H1 (cell line): ENCODE results near the gene ARHGEF19. TPM values are rescaled to one million over a fixed set of nuclear protein-coding genes. Genes with fewer than 3 reads are reported as not detected.

ENCODE experiments used
- CTCF ChIA-PET: fragments of 300-600 bp; sonication (Branson Sonifier 250); formaldehyde crosslinking; loops from one replicate; lab custom pipeline; 2021; ENCODE audit not compliant: partially characterized antibody; lab: Charles Lee
- POLR2A ChIA-PET: fragments of 300-600 bp; sonication (Branson Sonifier 250); formaldehyde crosslinking; loops from one replicate; lab custom pipeline; 2021; ENCODE audit warnings: inconsistent platforms; ENCODE audit not compliant: partially characterized antibody; lab: Charles Lee
- DNase-seq, 2 experiments: peaks; one replicate each; pipeline versions ENCODE4 v3.0.0 to v3.0.0-alpha.2; 2010 to 2022; ENCODE audit warnings: low spot score in 2 of 2, low read depth in 1 of 2, mixed read lengths in 1 of 2
- FAIRE-seq: peaks from 2 replicates; lab custom pipeline; 2011; peaks lifted over from hg19 to GRCh38; lab: Jason Lieb, UNC
- H2AFZ ChIP-seq: 2 replicates; pipeline ENCODE4 v1.8.1; 2012; ENCODE audit warnings: low read length, inconsistent platforms
- H2AK5ac ChIP-seq: 2 replicates; pipeline ENCODE4 v1.6.1; 2013; ENCODE audit warnings: low read depth, low read length
- H2BK120ac ChIP-seq: replicated peaks from 2 replicates; pipeline ENCODE3; 2013; ENCODE audit warnings: low read depth, low read length, inconsistent platforms
- H2BK12ac ChIP-seq: 2 replicates; pipeline ENCODE4 v1.6.1; 2013; ENCODE audit warnings: low read depth, low read length
- H2BK15ac ChIP-seq: 2 replicates; pipeline ENCODE4 v1.6.1; 2013; ENCODE audit warnings: low read length
- H2BK20ac ChIP-seq: 2 replicates; pipeline ENCODE4 v1.6.1; 2013; ENCODE audit warnings: low read length
- H2BK5ac ChIP-seq: 2 replicates; pipeline ENCODE4 v1.6.1; 2013; ENCODE audit warnings: low read depth, low read length
- H3K14ac ChIP-seq: 2 replicates; pipeline ENCODE4 v1.6.1; 2013; ENCODE audit warnings: inconsistent platforms; ENCODE audit not compliant: insufficient read length
- H3K18ac ChIP-seq: 2 replicates; pipeline ENCODE4 v1.6.1; 2013; ENCODE audit warnings: low read length; ENCODE audit errors: extremely low read depth
- H3K23ac ChIP-seq: 2 replicates; pipeline ENCODE4 v1.6.1; 2013; ENCODE audit warnings: inconsistent platforms; ENCODE audit not compliant: insufficient read length
- H3K23me2 ChIP-seq: 2 replicates; pipeline ENCODE4 v1.6.1; 2013; ENCODE audit warnings: low read depth, low read length
- H3K27ac ChIP-seq: 2 replicates; pipeline ENCODE4 v1.6.1; 2011; ENCODE audit warnings: low read depth, low read length, inconsistent platforms
- H3K27me3 ChIP-seq, 4 experiments: replicated peaks in 1 of 4; 1 replicate in 1 of 4; 2 replicates in 3 of 4; pipeline versions ENCODE4 v1.6.1 to v1.8.1; 2011 to 2013; ENCODE audit warnings: low read length in 3 of 4, mild to moderate bottlenecking in 3 of 4, inconsistent platforms in 2 of 4, mixed read lengths in 2 of 4, moderate library complexity in 1 of 4; ENCODE audit not compliant: control insufficient read depth in 3 of 4, insufficient read depth in 3 of 4; ENCODE audit errors: extremely low read depth in 1 of 4
- H3K36me3 ChIP-seq, 4 experiments: 2 replicates each; pipeline versions ENCODE4 v1.6.1 to v1.8.1; 2011 to 2013; ENCODE audit warnings: mild to moderate bottlenecking in 4 of 4, low read length in 3 of 4, moderate library complexity in 2 of 4, control low read depth in 1 of 4, inconsistent platforms in 1 of 4; ENCODE audit not compliant: insufficient read depth in 4 of 4, control insufficient read depth in 2 of 4
- H3K4ac ChIP-seq: replicated peaks from 2 replicates; pipeline ENCODE3; 2013; ENCODE audit warnings: low read length, low read depth, mixed read lengths, inconsistent platforms; ENCODE audit not compliant: insufficient read length
- H3K4me1 ChIP-seq, 4 experiments: replicated peaks in 1 of 4; 1 replicate in 1 of 4; 2 replicates in 3 of 4; pipeline versions ENCODE4 v1.6.1 to v1.8.1; 2011 to 2013; ENCODE audit warnings: low read length in 3 of 4, inconsistent platforms in 2 of 4, mixed read lengths in 1 of 4; ENCODE audit not compliant: insufficient read depth in 4 of 4, control insufficient read depth in 3 of 4
- H3K4me2 ChIP-seq, 2 experiments: 2 replicates each; pipeline versions ENCODE4 v1.6.1 to v1.8.1; 2011 to 2013; ENCODE audit warnings: low read depth in 2 of 2, low read length in 2 of 2, control low read depth in 1 of 2, inconsistent platforms in 1 of 2, mild to moderate bottlenecking in 1 of 2; ENCODE audit not compliant: insufficient read depth in 1 of 2
- H3K4me3 ChIP-seq, 4 experiments: fragments of 200-600, 300-600 bp in 1 of 4; sonication (generic), shearing (Covaris generic), sonication (Bioruptor Twin) in 1 of 4; 2 replicates each; pipeline versions ENCODE4 v1.5.1 to v1.8.1; 2011 to 2016; ENCODE audit warnings: low read length in 4 of 4, low read depth in 3 of 4, control low read depth in 2 of 4, inconsistent platforms in 2 of 4, mild to moderate bottlenecking in 2 of 4, mixed read lengths in 1 of 4, moderate library complexity in 1 of 4; ENCODE audit not compliant: insufficient read depth in 2 of 4; ENCODE audit errors: extremely low read depth in 1 of 4
- H3K56ac ChIP-seq: replicated peaks from 2 replicates; pipeline ENCODE3; 2013; ENCODE audit warnings: low read depth, mild to moderate bottlenecking, mixed read lengths, low read length, inconsistent platforms; ENCODE audit not compliant: insufficient read length
- H3K79me1 ChIP-seq: 2 replicates; pipeline ENCODE4 v1.6.1; 2013; ENCODE audit warnings: low read depth, low read length, control low read depth
- H3K79me2 ChIP-seq, 2 experiments: 2 replicates each; pipeline versions ENCODE4 v1.6.1 to v1.8.1; 2012 to 2013; ENCODE audit warnings: low read length in 2 of 2, mild to moderate bottlenecking in 2 of 2, inconsistent platforms in 1 of 2; ENCODE audit not compliant: insufficient read depth in 2 of 2, control insufficient read depth in 1 of 2
- H3K9ac ChIP-seq, 4 experiments: replicated peaks in 1 of 4; 1 replicate in 1 of 4; 2 replicates in 3 of 4; pipeline versions ENCODE4 v1.6.1 to v1.8.1; 2011 to 2013; ENCODE audit warnings: low read depth in 3 of 4, low read length in 3 of 4, control low read depth in 2 of 4, mild to moderate bottlenecking in 2 of 4, moderate library complexity in 2 of 4, inconsistent platforms in 1 of 4; ENCODE audit errors: extremely low read depth in 1 of 4
- H3K9me3 ChIP-seq, 2 experiments: 2 replicates each; pipeline versions ENCODE4 v1.6.1 to v1.8.1; 2012 to 2013; ENCODE audit warnings: mild to moderate bottlenecking in 2 of 2, moderate library complexity in 2 of 2, control low read depth in 1 of 2, inconsistent platforms in 1 of 2, low read depth in 1 of 2, low read length in 1 of 2, mixed read lengths in 1 of 2; ENCODE audit not compliant: insufficient read depth in 2 of 2
- H4K20me1 ChIP-seq, 2 experiments: replicated peaks in 1 of 2; 2 replicates each; pipeline versions ENCODE3 to v1.8.1; 2011 to 2013; ENCODE audit warnings: inconsistent platforms in 2 of 2, low read length in 2 of 2, mild to moderate bottlenecking in 1 of 2; ENCODE audit not compliant: insufficient read depth in 2 of 2, control insufficient read depth in 1 of 2
- H4K5ac ChIP-seq: 2 replicates; pipeline ENCODE4 v1.6.1; 2013; ENCODE audit warnings: low read length, low read depth, mixed read lengths, inconsistent platforms; ENCODE audit not compliant: insufficient read length
- H4K8ac ChIP-seq: 2 replicates; pipeline ENCODE4 v1.8.0; 2013; ENCODE audit warnings: mild to moderate bottlenecking, moderate library complexity, low read length, inconsistent platforms; ENCODE audit not compliant: insufficient read depth; ENCODE audit errors: extremely low read depth
- H4K91ac ChIP-seq: replicated peaks from 2 replicates; pipeline ENCODE3; 2013; ENCODE audit warnings: low read length, mixed read lengths, inconsistent platforms; ENCODE audit not compliant: insufficient read length
- POLR2A ChIP-seq, 2 experiments: IDR thresholded peaks; 1 replicate in 1 of 2; 2 replicates in 1 of 2; pipeline ENCODE4 v1.6.1; 2011; ENCODE audit warnings: low read depth in 2 of 2, low read length in 2 of 2, mild to moderate bottlenecking in 2 of 2; ENCODE audit errors: control extremely low read depth in 1 of 2
- WGBS, 2 experiments: shearing (Covaris generic) in 1 of 2; methylation state at CpG; one replicate each; pipeline versions ENCODE4 v1.1.6 to v1.1.7; 2013 to 2015; ENCODE audit warnings: low lambda C conversion rate in 2 of 2, mixed read lengths in 2 of 2, inconsistent platforms in 1 of 2, low coverage in 1 of 2, missing lambda C conversion rate in 1 of 2; ENCODE audit not compliant: insufficient replicate concordance in 2 of 2, insufficient coverage in 1 of 2, insufficient read length in 1 of 2; ENCODE audit errors: extremely low coverage in 1 of 2, missing lambda C conversion rate in 1 of 2; 5-methylcytosine and 5-hydroxymethylcytosine counted together
- polyA plus RNA-seq, 7 experiments: library from polyadenylated mRNA; depleted of rRNA in 3 of 7; stranded (reverse) in 5 of 7; unstranded in 2 of 7; fragments of >200 nt in 5 of 7; fragments of 200-250 nt in 2 of 7; gene quantifications; 1 replicate in 5 of 7; 2 replicates in 1 of 7; 4 replicates in 1 of 7; pipeline versions ENCODE4 v1.2.1 to v1.2.3, GENCODE V29; 2011 to 2013; ENCODE audit warnings: missing spikeins in 2 of 7, mixed read lengths in 2 of 7
- total RNA-seq: library from RNA; stranded (reverse); fragmentation: NEBNext Ultra II Directional; extraction: Animal tissue kit (Norgen Biotek cat#: 25700); gene quantifications from 2 replicates; pipeline ENCODE4 v1.2.1, GENCODE V29; 2021
- TF ChIP-seq, protein P1 (sequence below): IDR thresholded peaks from 2 replicates; pipeline ENCODE4 v1.6.1; 2012; ENCODE audit warnings: inconsistent platforms

Gene ARHGEF19
- total and polyA plus RNA-seq, 2 of the 8 experiments (the other 6 are each of a cell fraction or from before 2014, with no cell fraction given): 47.5 to 56.4 TPM

- Histone ChIP-seq H4K8ac (peak overlapping the region; percentile 41), H2AFZ (no peak overlapping the region), H3K4me2 (peak overlapping the region; percentile 23 to 64; a peak in 3 of 4 replicates), H2AK5ac (no peak overlapping the region), H3K4ac (peak overlapping the region; percentile 25), H2BK15ac (no peak overlapping the region), H3K36me3 (peaks cover 3 to 20% (median 14%) of the 10 kb centered on the region in 4 experiments; a peak in 7 of 8 replicates), H3K79me2 (peaks cover 9 to 72% of the 10 kb centered on the region in 2 experiments; a peak in 3 of 4 replicates), H4K91ac (peak overlapping the region; percentile 70), H3K14ac (no peak overlapping the region), H3K56ac (peak overlapping the region; percentile 32), H4K5ac (peak overlapping the region; percentile 30), H3K79me1 (peaks cover 11% of the 10 kb centered on the region), H3K23ac (no peak overlapping the region), H2BK12ac (0 out of 2 replicates have a peak overlapping the region, but pooled peaks have one; percentile 77), H3K4me3 (peak overlapping the region in 3 of 4 experiments; percentile 1 to 83 (median 5); a peak in 4 of 8 replicates), H2BK120ac (no peak overlapping the region), H4K20me1 (peaks cover 10 to 20% of the 10 kb centered on the region in 2 experiments), H3K4me1 (peaks cover 5 to 43% (median 31%) of the 10 kb centered on the region in 4 experiments), H3K9ac (0 out of 7 replicates have a peak overlapping the region, but pooled peaks of 1 of the 4 experiments have one; percentile 13), H3K9me3 (no peaks in the 10 kb centered on the region), H3K27ac (no peak overlapping the region), H2BK20ac (peak overlapping the region; percentile 72; the same call in 1 of the 2 replicates), H3K27me3 (peaks cover 0 to 8% (median 5%) of the 10 kb centered on the region in 4 experiments; a peak in 4 of 7 replicates), H3K23me2 (peaks cover 13% of the 10 kb centered on the region), H3K18ac (peak overlapping the region; percentile 32; the same call in 1 of the 2 replicates), H2BK5ac (peak overlapping the region; percentile 94)
- ChIA-PET POLR2A (interaction anchor here (0.8 to 8.4 kb wide), 8 partner anchors 13 to 70 kb away, joined by 3 to 104 read pairs (median 3); no protein-coding TSS in a partner anchor), CTCF (interaction anchor here (0.8 to 14.5 kb wide), 8 partner anchors 8 to 79 kb away, joined by 3 to 202 read pairs (median 16); no protein-coding TSS in a partner anchor)
- WGBS, 2 experiments: 54% methylated on average over 14 of the region's 16 CpGs; no CpG with 5 or more reads in 1 of the 2 experiments
- DNase-seq (no peak), FAIRE-seq (no peak)
- TF ChIP-seq, protein P1, sequence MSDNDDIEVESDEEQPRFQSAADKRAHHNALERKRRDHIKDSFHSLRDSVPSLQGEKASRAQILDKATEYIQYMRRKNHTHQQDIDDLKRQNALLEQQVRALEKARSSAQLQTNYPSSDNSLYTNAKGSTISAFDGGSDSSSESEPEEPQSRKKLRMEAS: no peak
- TF ChIP-seq POLR2A (IDR thresholded peaks at IDR 0.05; ENCODE audit: control extremely low read depth in 1 of 2, low read depth in 2 of 2, low read length in 2 of 2): peak in 1 of 2 experiments; percentile 21; a peak in 1 of 3 replicates
Measured at GRCh38 chr1:16152481-16153087, 59.9 kb downstream of the ARHGEF19 start.
